Natural killer cell (primary cell): ENCODE measurements around the gene ZBTB18. TPM values are rescaled to one million over a fixed set of nuclear protein-coding genes. Genes with fewer than 3 reads are reported as not detected.

Experiments
- ATAC-seq, 3 donors: fragments of 150-1000 bp in 2 of 3; fragments of 200-7000 bp in 1 of 3; cut with Tn5 transposase; 1 replicate in 1 of 3; 2 replicates in 2 of 3; pipeline ENCODE4 v1.10.0; 2021; ENCODE audit warnings: mild to moderate bottlenecking in 2 of 3, moderate library complexity in 2 of 3
- DNase-seq, 2 donors: peaks; one replicate each; pipeline versions ENCODE4 v3.0.0 to v3.0.0-alpha.2; 2013 to 2021; ENCODE audit warnings: mixed read lengths in 1 of 2
- H3K27ac ChIP-seq: one replicate; pipeline ENCODE4 v1.5.1; 2013; ENCODE audit warnings: mild to moderate bottlenecking, low read length
- H3K27me3 ChIP-seq: one replicate; pipeline ENCODE4 v1.6.1; 2013; ENCODE audit warnings: low read length; ENCODE audit not compliant: control insufficient read depth, insufficient read depth
- H3K36me3 ChIP-seq: one replicate; pipeline ENCODE4 v1.6.1; 2013; ENCODE audit warnings: low read length; ENCODE audit not compliant: control insufficient read depth, insufficient read depth
- H3K4me1 ChIP-seq: one replicate; pipeline ENCODE4 v1.6.1; 2013; ENCODE audit warnings: low read length; ENCODE audit not compliant: control insufficient read depth, insufficient read depth
- H3K4me3 ChIP-seq: one replicate; pipeline ENCODE4 v1.5.1; 2013; ENCODE audit warnings: low read length
- H3K9me3 ChIP-seq: one replicate; pipeline ENCODE4 v1.6.1; 2013; ENCODE audit warnings: low read length; ENCODE audit not compliant: control insufficient read depth, insufficient read depth
- H3K27ac Mint-ChIP-seq, 2 donors: one replicate each; pipeline ENCODE4 v1.8.0; 2022; ENCODE audit warnings: mild to moderate bottlenecking in 2 of 2, mixed read lengths in 2 of 2, moderate library complexity in 1 of 2
- H3K27me3 Mint-ChIP-seq, 2 donors: one replicate each; pipeline ENCODE4 v1.8.0; 2022; ENCODE audit warnings: low read depth in 2 of 2, mixed read lengths in 2 of 2
- H3K36me3 Mint-ChIP-seq: one replicate; pipeline ENCODE4 v1.8.0; 2022; ENCODE audit warnings: mixed read lengths
- H3K4me1 Mint-ChIP-seq, 2 donors: one replicate each; pipeline ENCODE4 v1.8.0; 2022; ENCODE audit warnings: mixed read lengths in 2 of 2
- H3K4me3 Mint-ChIP-seq: one replicate; pipeline ENCODE4 v1.8.0; 2022; ENCODE audit warnings: mild to moderate bottlenecking, moderate library complexity, mixed read lengths
- H3K9me3 Mint-ChIP-seq, 2 donors: one replicate each; pipeline ENCODE4 v1.8.0; 2022; ENCODE audit warnings: mixed read lengths in 2 of 2
- CTCF ChIP-seq: fragments of 200-600 bp; IDR thresholded peaks from one replicate; pipeline ENCODE4 v1.8.0; 2022; ENCODE audit warnings: antibody characterized with exemption
- WGBS: methylation state at CpG from one replicate; pipeline ENCODE4 v1.1.7; 2013; ENCODE audit warnings: missing lambda C conversion rate; ENCODE audit not compliant: insufficient coverage; 5-methylcytosine and 5-hydroxymethylcytosine counted together
- intact Hi-C: fragments of 100-400 bp; cut with micrococcal nuclease; formaldehyde crosslinking; loops from one replicate; pipeline ENCODE4 v1.14.2; 2022
- total RNA-seq, 4 donors: library from RNA; stranded (reverse); fragments of 120-200 nt in 1 of 4; gene quantifications; one replicate each; pipeline versions ENCODE4 v1.2.3 to v1.2.4, GENCODE V29; 2013 to 2022

The ZBTB18 gene
- total RNA-seq, 3 donors from 2014 or later (not counting 1 experiment from before 2014, with no cell fraction given): 12.6 to 18.2 (median 14.0) TPM

- Mint-ChIP-seq H3K4me3 (no peak overlapping the region), H3K27me3 (peaks cover 15 to 43% of the 10 kb centered on the region in 2 donors), H3K4me1 (no peaks in the 10 kb centered on the region), H3K27ac (no peak overlapping the region), H3K36me3 (no peaks in the 10 kb centered on the region), H3K9me3 (no peaks in the 10 kb centered on the region)
- TF ChIP-seq CTCF: no peak
- Histone ChIP-seq H3K4me1 (no peaks in the 10 kb centered on the region), H3K27ac (no peak overlapping the region), H3K27me3 (no peaks in the 10 kb centered on the region), H3K4me3 (no peak overlapping the region), H3K9me3 (no peaks in the 10 kb centered on the region), H3K36me3 (no peaks in the 10 kb centered on the region)
- DNase-seq: no peak
- intact Hi-C loops: no loop called here
- WGBS: 95% methylated on average over 8 of the region's 8 CpGs
- ATAC-seq: no peak
Measured at GRCh38 chr1:244064621-244065020, 13.5 kb downstream of the ZBTB18 start.

- Histone ChIP-seq H3K36me3 (no peaks in the 10 kb centered on the region), H3K9me3 (no peaks in the 10 kb centered on the region), H3K27ac (no peak overlapping the region), H3K27me3 (no peaks in the 10 kb centered on the region), H3K4me1 (no peaks in the 10 kb centered on the region), H3K4me3 (no peak overlapping the region)
- no peak overlapping the region for H3K4me3 Mint-ChIP-seq
- 98% methylated on average over 8 of the region's 9 CpGs for WGBS
- H3K27ac Mint-ChIP-seq: no peak overlapping the region
- no peak for DNase-seq
- no peak for ATAC-seq
- peaks cover 18 to 47% of the 10 kb centered on the region in 2 donors for H3K27me3 Mint-ChIP-seq
- intact Hi-C loops: no loop called here
- H3K36me3 Mint-ChIP-seq: no peaks in the 10 kb centered on the region
- H3K4me1 Mint-ChIP-seq: no peaks in the 10 kb centered on the region
- no peak for TF ChIP-seq CTCF
- H3K9me3 Mint-ChIP-seq: no peaks in the 10 kb centered on the region
Measured at GRCh38 chr1:244065063-244065793, 14.1 kb downstream of the ZBTB18 start.

- Histone ChIP-seq H3K9me3 (no peaks in the 10 kb centered on the region), H3K27ac (no peak overlapping the region), H3K36me3 (no peaks in the 10 kb centered on the region), H3K4me3 (no peak overlapping the region), H3K27me3 (no peaks in the 10 kb centered on the region), H3K4me1 (no peaks in the 10 kb centered on the region)
- H3K27ac Mint-ChIP-seq: no peak overlapping the region
- no peak for TF ChIP-seq CTCF
- no peaks in the 10 kb centered on the region for H3K36me3 Mint-ChIP-seq
- H3K4me3 Mint-ChIP-seq: no peak overlapping the region
- H3K4me1 Mint-ChIP-seq: no peaks in the 10 kb centered on the region
- intact Hi-C loops: no loop called here
- WGBS: 66% methylated on average over 2 of the region's 4 CpGs
- no peaks in the 10 kb centered on the region for H3K9me3 Mint-ChIP-seq
- no peak for ATAC-seq
- DNase-seq: no peak
- H3K27me3 Mint-ChIP-seq: peaks cover 17 to 48% of the 10 kb centered on the region in 2 donors
Measured at GRCh38 chr1:244065960-244066388, 14.9 kb downstream of the ZBTB18 start.
